Immature natural killer cell (primary cell): Measurements from ENCODE around the gene HOOK1. TPM values are rescaled to one million over a fixed set of nuclear protein-coding genes. Genes with fewer than 3 reads are reported as not detected.
"Not testable (repeated sequence)": the region's sequence is repeated elsewhere in the genome, so short reads cannot be mapped to it uniquely, and the experiment has no call there.

Experiments
- DNase-seq, 3 donors: peaks; one replicate each; pipeline ENCODE4 v3.0.0; 2022; ENCODE audit warnings: mixed read lengths in 1 of 3
- H3K27ac Mint-ChIP-seq, 6 donors: one replicate each; pipeline ENCODE4 v1.8.0; 2020; ENCODE audit warnings: mixed read lengths in 6 of 6, mild to moderate bottlenecking in 5 of 6, inconsistent platforms in 4 of 6, moderate library complexity in 3 of 6
- H3K27me3 Mint-ChIP-seq, 3 donors: one replicate each; pipeline ENCODE4 v1.8.0; 2020 to 2021; ENCODE audit warnings: low read depth in 3 of 3, mild to moderate bottlenecking in 3 of 3, mixed read lengths in 3 of 3, moderate library complexity in 3 of 3, inconsistent platforms in 1 of 3
- H3K36me3 Mint-ChIP-seq, 3 donors: one replicate each; pipeline ENCODE4 v1.8.0; 2020; ENCODE audit warnings: mixed read lengths in 3 of 3, inconsistent platforms in 2 of 3, mild to moderate bottlenecking in 2 of 3
- H3K4me1 Mint-ChIP-seq, 2 donors: one replicate each; pipeline ENCODE4 v1.8.0; 2020; ENCODE audit warnings: inconsistent platforms in 2 of 2, mild to moderate bottlenecking in 2 of 2, mixed read lengths in 2 of 2, moderate library complexity in 1 of 2
- H3K4me3 Mint-ChIP-seq, 5 donors: one replicate each; pipeline ENCODE4 v1.8.0; 2020; ENCODE audit warnings: mild to moderate bottlenecking in 5 of 5, mixed read lengths in 5 of 5, inconsistent platforms in 3 of 5, moderate library complexity in 3 of 5
- H3K9me3 Mint-ChIP-seq, 6 donors: one replicate each; pipeline ENCODE4 v1.8.0; 2020; ENCODE audit warnings: mild to moderate bottlenecking in 6 of 6, mixed read lengths in 6 of 6, inconsistent platforms in 4 of 6, moderate library complexity in 3 of 6
- polyA plus RNA-seq, 3 donors: library from polyadenylated mRNA; unstranded; fragments of 300-500 nt; fragmentation: Illumina TruSeq; gene quantifications; one replicate each; pipeline ENCODE4 v1.2.3, GENCODE V29; 2021

The HOOK1 gene
- polyA plus RNA-seq, 3 donors from 2014 or later = 1.1 to 5.1 TPM; not detected in 1

- Mint-ChIP-seq H3K4me3 (no peak overlapping the region), H3K27ac (no peak overlapping the region), H3K4me1 (no peaks in the 10 kb centered on the region), H3K9me3 (no peaks in the 10 kb centered on the region), H3K36me3 (no peaks in the 10 kb centered on the region), H3K27me3 (peaks cover 3 to 12% (median 12%) of the 10 kb centered on the region in 3 donors)
- DNase-seq = no peak
Measured at GRCh38 chr1:59917026-59917784, 102.5 kb downstream of the HOOK1 start.

DNA sequence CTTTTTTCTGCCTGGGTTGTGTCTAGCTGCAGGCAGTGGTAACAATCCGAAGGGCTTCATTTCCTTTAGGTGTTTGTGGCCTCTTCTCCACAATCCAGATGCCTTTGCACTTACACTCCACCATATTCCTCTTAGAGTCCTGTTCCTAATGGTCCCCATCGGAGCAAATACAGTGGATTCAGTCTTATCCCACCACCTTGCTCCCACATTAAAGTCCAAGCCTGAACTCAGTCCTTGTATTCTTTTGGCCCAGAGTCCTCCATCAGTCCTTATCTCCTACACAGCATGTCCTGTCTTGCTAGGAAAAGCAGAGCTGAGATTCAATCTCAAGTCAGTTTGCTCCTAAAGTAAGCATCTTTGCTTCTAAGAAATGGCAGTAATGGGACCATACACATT lies 103.0 kb downstream of the HOOK1 start:
- Mint-ChIP-seq H3K9me3 (no peaks in the 10 kb centered on the region), H3K27ac (no peak overlapping the region), H3K27me3 (peaks cover 3 to 12% (median 10%) of the 10 kb centered on the region in 3 donors), H3K4me1 (no peaks in the 10 kb centered on the region), H3K4me3 (no peak overlapping the region), H3K36me3 (no peaks in the 10 kb centered on the region)
- DNase-seq = no peak

DNA sequence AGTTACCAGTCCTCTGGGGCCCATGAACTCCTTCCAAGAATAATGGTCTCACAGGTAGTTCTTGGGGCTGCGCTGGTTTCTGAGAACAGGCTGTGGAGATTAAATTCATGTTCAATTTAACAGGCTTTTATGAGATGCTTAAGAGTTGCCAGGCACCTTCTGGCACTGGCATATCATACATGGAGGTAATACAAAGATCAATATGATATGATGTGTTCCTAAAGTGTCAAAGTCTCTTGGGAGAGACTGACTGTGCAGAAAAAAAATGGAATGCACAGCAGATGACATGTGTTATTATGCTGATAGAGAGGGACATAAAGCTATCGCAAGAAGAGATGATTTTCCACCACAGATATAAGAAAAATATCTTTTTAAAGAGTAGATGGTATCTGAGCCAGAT lies 105.0 kb downstream of the HOOK1 start:
- Mint-ChIP-seq H3K36me3 (peaks cover 0 to 6% (median 0%) of the 10 kb centered on the region in 3 donors), H3K27ac (no peak overlapping the region), H3K4me3 (no peak overlapping the region), H3K27me3 (peaks cover 3 to 12% (median 10%) of the 10 kb centered on the region in 3 donors), H3K4me1 (no peaks in the 10 kb centered on the region), H3K9me3 (peaks cover 0 to 13% (median 6%) of the 10 kb centered on the region in 6 donors)
- DNase-seq = no peak

- H3K4me3 Mint-ChIP-seq, DNase-seq, H3K36me3 Mint-ChIP-seq, H3K27ac Mint-ChIP-seq: not testable (repeated sequence)
- H3K9me3 Mint-ChIP-seq = peaks cover 0 to 24% (median 11%) of the 10 kb centered on the region in 6 donors
- peaks cover 8 to 10% of the 10 kb centered on the region in 2 donors for H3K4me1 Mint-ChIP-seq
- H3K27me3 Mint-ChIP-seq = peaks cover 3 to 15% (median 6%) of the 10 kb centered on the region in 3 donors
Measured at GRCh38 chr1:59921258-59921899, 106.6 kb downstream of the HOOK1 start.

DNA sequence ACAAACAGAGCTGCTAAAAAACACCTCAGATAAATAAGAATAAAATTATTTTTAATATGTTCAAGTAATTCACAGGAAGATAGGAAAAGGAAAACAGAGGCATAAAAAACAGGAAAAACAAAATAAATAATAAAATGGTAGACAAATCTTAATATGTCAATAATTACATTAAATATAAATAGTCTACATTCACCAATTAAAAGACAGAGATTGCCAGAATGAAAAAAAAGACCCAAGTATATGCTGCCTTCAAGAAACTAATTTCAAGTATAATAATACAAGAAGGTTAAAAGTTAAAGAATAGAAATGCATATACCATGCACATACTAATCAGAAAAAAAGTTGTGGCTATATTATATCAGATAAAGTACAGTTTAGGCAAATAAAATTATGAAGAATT lies 109.9 kb downstream of the HOOK1 start:
- H3K4me3 Mint-ChIP-seq = peak overlapping the region in 2 of 5 donors; percentile 15 to 86

More for the DNA sequence above, 109.9 kb downstream of the HOOK1 start:
- H3K4me1 Mint-ChIP-seq = peaks cover 10 to 17% of the 10 kb centered on the region in 2 donors
- H3K27ac Mint-ChIP-seq = no peak overlapping the region
- H3K36me3 Mint-ChIP-seq = peaks cover 0 to 6% (median 0%) of the 10 kb centered on the region in 3 donors
- no peak for DNase-seq
- H3K27me3 Mint-ChIP-seq = peaks cover 3 to 13% (median 7%) of the 10 kb centered on the region in 3 donors
- peaks cover 4 to 24% (median 11%) of the 10 kb centered on the region in 6 donors for H3K9me3 Mint-ChIP-seq

Other genes with a start within 250 kb of the HOOK1 start
- gene CYP2J2, start 111.8 kb downstream of the HOOK1 start, polyA plus RNA-seq = under 1 TPM in 1 of 3 donors, not detected in 2; 0.67 TPM